Choroid plexus epithelial cell (primary cell): ENCODE data around the gene THSD4.

ENCODE experiments used
- DNase-seq: peaks from one replicate; pipeline ENCODE4 v3.0.0-alpha.2; 2010; ENCODE audit warnings: low read depth
- H3K4me3 ChIP-seq: 2 replicates; pipeline ENCODE4 v1.5.1; 2011; ENCODE audit warnings: low read depth, mild to moderate bottlenecking, control low read depth, low read length, moderate library complexity
- CTCF ChIP-seq: conservative IDR thresholded peaks from 2 replicates; pipeline ENCODE4 v1.5.1; 2011; ENCODE audit warnings: low read depth, mild to moderate bottlenecking, control low read depth, inconsistent platforms, low read length, moderate library complexity

Gene THSD4

DNA sequence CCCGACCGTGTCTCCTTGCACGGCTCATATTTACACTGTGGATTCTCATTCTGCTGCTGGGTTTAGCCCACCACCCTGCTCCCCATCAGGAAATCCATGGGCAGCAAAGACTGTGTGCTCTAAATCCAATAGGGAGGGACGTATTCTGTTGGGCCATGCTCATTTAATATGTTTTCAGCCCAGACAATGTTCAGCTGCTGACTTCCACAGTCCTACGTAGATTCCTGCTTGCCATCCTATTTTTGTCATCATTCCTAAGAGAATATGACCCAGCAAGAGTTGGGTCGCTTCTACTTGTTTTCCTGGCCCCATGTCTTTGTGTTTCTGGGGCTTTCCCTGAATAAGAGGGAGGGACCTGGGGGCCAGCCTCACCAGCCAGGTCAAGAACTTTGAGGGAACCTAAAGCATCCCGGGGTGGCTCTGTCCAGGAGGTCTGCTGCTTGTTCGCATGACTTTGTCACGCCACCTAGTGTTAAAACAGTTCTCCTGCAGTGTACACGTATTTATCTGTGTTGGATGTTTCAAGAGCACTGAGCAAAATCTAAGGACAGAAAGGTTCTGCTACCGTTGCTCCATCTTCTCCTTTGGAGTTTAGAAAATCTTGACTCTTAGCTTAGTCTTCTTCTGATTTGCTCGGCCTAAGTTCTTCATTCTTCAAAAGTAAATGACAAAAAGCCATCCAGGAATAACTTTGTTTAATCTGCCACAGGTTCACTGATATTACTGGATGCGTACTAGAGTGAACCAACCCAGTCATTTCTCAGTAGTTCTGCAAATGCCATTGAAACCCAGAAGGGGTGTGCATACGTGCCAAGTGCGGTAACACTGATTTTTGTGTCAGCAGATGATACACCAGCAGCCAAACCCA is 615.2 kb downstream of the THSD4 start:
- H3K4me3 ChIP-seq: no peak overlapping the region
- peak; percentile 86 for DNase-seq
- TF ChIP-seq CTCF: peak; percentile 89

GRCh38 chr15:71732636-71733035 is 617.4 kb downstream of the THSD4 start:
- H3K4me3 ChIP-seq: no peak overlapping the region
- TF ChIP-seq CTCF: no peak
- no peak for DNase-seq

DNA sequence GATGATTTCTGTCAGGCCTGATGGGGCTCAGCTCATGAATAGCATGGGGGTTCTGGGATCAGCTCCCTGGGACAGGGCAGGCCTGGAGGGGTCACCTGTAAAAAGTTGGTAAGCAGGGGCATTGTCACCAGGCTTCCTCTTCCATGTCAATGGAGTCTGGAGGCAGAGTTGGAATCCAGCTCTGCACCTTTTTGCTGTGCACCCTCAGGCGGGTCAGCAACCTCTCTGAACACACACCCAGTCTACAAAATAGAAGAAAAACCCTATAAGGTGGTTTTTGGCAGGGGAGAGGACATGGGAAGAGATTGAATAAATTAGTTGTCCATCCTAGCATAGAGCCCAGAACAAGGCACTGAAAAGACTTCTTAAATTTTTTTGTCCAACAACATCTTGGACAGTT is 617.9 kb downstream of the THSD4 start:
- no peak overlapping the region for H3K4me3 ChIP-seq
- no peak for DNase-seq
- no peak for TF ChIP-seq CTCF

DNA sequence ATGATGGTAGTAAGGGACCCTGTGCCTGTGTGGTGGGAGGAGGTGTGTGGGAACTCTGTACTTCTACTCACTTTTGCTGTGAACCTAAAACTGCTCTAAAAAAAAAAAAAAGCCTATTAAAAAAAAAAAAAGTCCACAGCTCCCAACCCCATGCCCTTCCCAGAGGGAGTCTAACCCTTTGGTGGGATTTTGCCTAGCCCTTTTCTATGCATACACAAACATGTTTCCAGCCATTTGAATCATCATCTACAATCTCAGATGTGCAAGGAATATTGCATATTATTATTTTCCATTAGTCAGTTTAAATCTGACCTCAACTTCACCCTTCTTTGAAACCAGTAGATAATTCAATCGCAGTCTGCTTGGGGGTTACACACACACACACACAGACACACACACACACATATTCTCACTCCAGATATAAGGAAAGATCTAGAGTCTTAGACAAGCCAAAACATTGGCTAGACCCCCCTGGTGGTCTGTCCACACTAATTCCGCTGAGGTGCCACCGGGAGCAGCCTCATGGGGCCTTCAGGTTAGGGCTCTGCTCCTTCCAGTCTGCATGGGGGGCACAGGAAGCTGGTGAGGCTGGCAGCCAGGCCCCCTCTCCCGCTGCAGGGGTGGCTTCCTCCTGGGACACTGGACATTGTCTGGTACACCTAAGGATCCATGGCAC is 619.6 kb downstream of the THSD4 start:
- no peak for DNase-seq
- no peak for TF ChIP-seq CTCF
- H3K4me3 ChIP-seq: no peak overlapping the region

DNA sequence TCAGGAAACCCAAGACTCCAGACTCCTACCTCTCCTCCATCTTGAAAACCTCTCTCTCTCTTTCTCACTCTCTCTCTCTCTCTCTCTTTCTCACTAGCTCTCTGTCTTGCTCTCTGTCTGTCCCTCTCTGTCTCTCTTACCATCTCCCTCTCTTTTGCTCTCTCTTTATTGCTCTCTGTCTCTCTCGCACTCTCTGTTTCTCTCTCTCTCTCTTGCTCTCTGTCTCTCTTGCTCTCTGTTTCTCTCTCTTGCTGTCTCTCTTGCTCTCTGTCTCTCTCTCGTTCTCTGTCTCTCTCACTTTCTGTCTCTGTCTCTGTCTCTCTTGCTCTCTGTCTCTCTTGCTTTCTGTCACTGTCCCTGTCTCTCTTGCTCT is 620.1 kb downstream of the THSD4 start:
- DNase-seq: no peak
- H3K4me3 ChIP-seq: no peak overlapping the region
- TF ChIP-seq CTCF: no peak

DNA sequence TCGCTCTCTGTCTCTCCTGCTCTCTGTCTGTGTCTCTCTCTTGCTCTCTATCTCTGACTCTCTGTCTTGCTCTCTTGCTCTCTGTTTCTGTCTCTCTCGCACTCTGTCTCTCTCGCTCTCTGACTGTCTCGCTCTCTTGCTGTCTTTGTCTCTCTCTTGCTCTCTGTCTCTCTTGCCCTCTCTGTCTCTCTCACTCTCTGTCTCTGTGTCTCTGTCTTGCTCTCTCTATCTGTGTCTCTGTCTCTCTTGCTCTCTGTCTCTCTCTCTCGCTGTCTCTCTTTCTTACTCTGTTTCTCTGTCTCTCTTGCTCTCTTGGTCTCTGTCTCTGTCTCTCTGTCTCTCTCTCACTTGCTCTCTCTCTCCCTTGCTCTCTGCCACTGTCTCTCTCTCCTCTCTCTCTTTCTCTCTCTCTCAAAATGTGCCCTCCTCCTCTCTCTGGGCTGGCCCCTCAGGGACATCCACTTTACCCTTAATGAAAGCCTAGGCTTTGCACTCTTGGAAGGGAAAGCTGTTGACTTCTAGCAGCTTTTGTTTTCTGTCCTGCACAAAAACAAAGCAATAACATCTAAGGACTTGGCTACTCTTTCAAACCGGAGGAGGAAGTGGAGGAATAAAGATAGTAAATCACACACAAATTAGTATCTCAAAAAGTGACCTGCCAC is 621.1 kb downstream of the THSD4 start:
- no peak for TF ChIP-seq CTCF
- no peak for DNase-seq
- no peak overlapping the region for H3K4me3 ChIP-seq
